T-helper 1 cell treated with Interleukin-12 subunit alpha and Interleukin-12 subunit beta and Interleukin-4 antibody, amounts not matched to agents 30 μg/mL and 1 μg/mL, for 36 hours (primary cell): ENCODE measurements around the gene LYPLA2.
"Not testable (repeated sequence)": the region's sequence is repeated elsewhere in the genome, so short reads cannot be mapped to it uniquely, and the experiment has no call there.

ENCODE experiments used
- H3K27ac Mint-ChIP-seq: one replicate; pipeline ENCODE4 v1.8.0; 2021; ENCODE audit warnings: mild to moderate bottlenecking, mixed read lengths
- H3K27me3 Mint-ChIP-seq: one replicate; pipeline ENCODE4 v1.8.0; 2021; ENCODE audit warnings: low read depth, mixed read lengths
- H3K36me3 Mint-ChIP-seq: one replicate; pipeline ENCODE4 v1.8.0; 2021; ENCODE audit warnings: low read depth, mixed read lengths
- H3K4me1 Mint-ChIP-seq: one replicate; pipeline ENCODE4 v1.8.0; 2021; ENCODE audit warnings: low read depth, mixed read lengths
- H3K4me3 Mint-ChIP-seq: one replicate; pipeline ENCODE4 v1.8.0; 2021; ENCODE audit warnings: mild to moderate bottlenecking, moderate library complexity, mixed read lengths
- H3K9me3 Mint-ChIP-seq: one replicate; pipeline ENCODE4 v1.8.0; 2021; ENCODE audit warnings: mixed read lengths

Gene LYPLA2

GRCh38 chr1:23802809-23803342, 11.9 kb downstream of the LYPLA2 start:
- Mint-ChIP-seq H3K4me3 (peak overlapping the region; percentile 25), H3K4me1 (peaks cover 14% of the 10 kb centered on the region), H3K27ac (peak overlapping the region; percentile 41), H3K36me3 (peaks cover 14% of the 10 kb centered on the region)
- not testable (repeated sequence) for H3K27me3 Mint-ChIP-seq, H3K9me3 Mint-ChIP-seq

DNA sequence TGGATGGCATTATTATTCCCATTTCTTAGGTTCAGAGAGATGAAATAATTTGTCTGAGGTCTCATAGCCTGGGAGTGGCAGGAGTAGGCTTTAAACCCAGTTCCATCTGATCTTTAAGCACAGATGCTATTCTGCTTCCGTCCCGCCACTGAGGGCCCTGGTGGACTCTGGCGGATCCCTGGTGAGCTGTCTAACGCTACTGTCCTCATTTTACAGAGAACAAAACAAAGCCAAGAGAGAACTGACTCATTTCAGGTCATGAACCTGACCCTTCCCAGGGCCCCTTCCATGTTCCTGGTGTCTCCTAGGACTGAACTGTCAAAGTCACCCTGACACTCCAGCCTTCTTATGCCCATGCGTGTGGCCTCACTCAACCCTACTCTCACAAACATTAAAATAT, 12.7 kb downstream of the LYPLA2 start:
- Mint-ChIP-seq H3K36me3 (peaks cover 12% of the 10 kb centered on the region), H3K9me3 (no peaks in the 10 kb centered on the region), H3K27me3 (no peaks in the 10 kb centered on the region), H3K27ac (no peak overlapping the region), H3K4me1 (peaks cover 14% of the 10 kb centered on the region), H3K4me3 (no peak overlapping the region)

DNA sequence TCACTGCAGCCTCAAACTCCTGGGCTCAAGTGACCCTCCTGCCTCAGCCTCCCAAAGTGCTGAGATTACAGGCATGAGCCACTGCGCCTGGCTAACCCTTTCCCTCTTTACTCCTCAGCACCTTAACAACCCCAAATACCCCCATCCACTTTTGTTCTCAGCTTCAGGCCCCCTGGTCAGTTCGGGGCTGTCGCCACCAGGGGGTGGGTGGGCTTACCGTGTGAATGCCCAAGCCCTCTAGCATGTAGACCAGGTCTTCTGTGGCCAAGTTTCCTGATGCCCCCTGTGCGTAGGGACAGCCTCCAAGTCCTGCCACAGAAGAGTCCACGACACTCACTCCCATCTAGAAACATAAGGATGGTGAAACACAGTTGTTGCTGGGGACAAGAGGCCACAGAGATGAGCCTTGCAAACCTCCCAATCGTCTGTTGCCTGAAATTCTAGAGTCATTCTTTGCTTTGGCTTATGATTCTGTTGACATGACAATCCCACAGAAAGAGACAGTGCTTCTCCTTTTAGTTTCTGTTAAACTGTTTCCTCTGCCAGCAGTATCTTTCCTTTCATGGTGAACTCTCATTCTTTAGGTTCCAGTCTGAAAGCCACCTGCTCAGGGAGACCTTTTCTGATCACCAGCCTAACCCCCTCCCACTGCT, 13.4 kb downstream of the LYPLA2 start:
- Mint-ChIP-seq H3K27ac (no peak overlapping the region), H3K9me3 (no peaks in the 10 kb centered on the region), H3K4me3 (no peak overlapping the region), H3K27me3 (no peaks in the 10 kb centered on the region), H3K36me3 (peaks cover 11% of the 10 kb centered on the region), H3K4me1 (peaks cover 10% of the 10 kb centered on the region)

- H3K9me3 Mint-ChIP-seq: no peaks in the 10 kb centered on the region
Observed at GRCh38 chr1:23805025-23805424, 14.1 kb downstream of the LYPLA2 start.

DNA sequence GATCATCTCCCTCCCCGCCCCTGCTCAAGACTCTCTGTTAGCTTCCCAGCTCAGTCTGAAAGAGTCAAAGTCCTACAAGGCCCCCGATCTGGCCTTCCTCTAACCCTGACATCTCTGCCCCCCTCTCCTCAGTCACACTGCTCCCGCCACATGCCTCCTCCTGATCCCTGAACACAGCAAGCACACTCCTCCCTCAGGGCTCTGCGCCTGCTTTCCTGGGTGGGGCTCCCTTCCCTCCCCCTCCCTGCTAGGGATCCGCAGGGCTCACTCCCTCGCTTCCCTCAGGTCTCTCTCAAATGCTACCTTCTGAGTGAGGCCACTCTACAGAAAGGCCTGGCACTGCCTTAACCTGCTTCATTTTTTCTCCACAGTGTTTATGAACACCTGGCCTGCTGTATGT, 15.3 kb downstream of the LYPLA2 start:
- no peaks in the 10 kb centered on the region for H3K9me3 Mint-ChIP-seq
- no peaks in the 10 kb centered on the region for H3K27me3 Mint-ChIP-seq
- H3K36me3 Mint-ChIP-seq: peaks cover 14% of the 10 kb centered on the region
- peaks cover 11% of the 10 kb centered on the region for H3K4me1 Mint-ChIP-seq
- H3K27ac Mint-ChIP-seq: no peak overlapping the region
- H3K4me3 Mint-ChIP-seq: no peak overlapping the region

More at GRCh38 chr1:23805025-23805424, 14.1 kb downstream of the LYPLA2 start:
- no peak overlapping the region for H3K27ac Mint-ChIP-seq
- no peaks in the 10 kb centered on the region for H3K27me3 Mint-ChIP-seq
- H3K36me3 Mint-ChIP-seq: peaks cover 11% of the 10 kb centered on the region
- H3K4me3 Mint-ChIP-seq: no peak overlapping the region
- H3K4me1 Mint-ChIP-seq: peaks cover 8% of the 10 kb centered on the region

GRCh38 chr1:23807453-23807852, 16.5 kb downstream of the LYPLA2 start:
- Mint-ChIP-seq H3K9me3 (no peaks in the 10 kb centered on the region), H3K36me3 (peaks cover 14% of the 10 kb centered on the region), H3K4me1 (peaks cover 9% of the 10 kb centered on the region), H3K4me3 (no peak overlapping the region), H3K27me3 (no peaks in the 10 kb centered on the region), H3K27ac (no peak overlapping the region)

- H3K4me1 Mint-ChIP-seq: peaks cover 9% of the 10 kb centered on the region
- H3K4me3 Mint-ChIP-seq: no peak overlapping the region
- no peaks in the 10 kb centered on the region for H3K9me3 Mint-ChIP-seq
- no peaks in the 10 kb centered on the region for H3K27me3 Mint-ChIP-seq
- peaks cover 16% of the 10 kb centered on the region for H3K36me3 Mint-ChIP-seq
- no peak overlapping the region for H3K27ac Mint-ChIP-seq
Observed at GRCh38 chr1:23809751-23810171, 18.8 kb downstream of the LYPLA2 start.

DNA sequence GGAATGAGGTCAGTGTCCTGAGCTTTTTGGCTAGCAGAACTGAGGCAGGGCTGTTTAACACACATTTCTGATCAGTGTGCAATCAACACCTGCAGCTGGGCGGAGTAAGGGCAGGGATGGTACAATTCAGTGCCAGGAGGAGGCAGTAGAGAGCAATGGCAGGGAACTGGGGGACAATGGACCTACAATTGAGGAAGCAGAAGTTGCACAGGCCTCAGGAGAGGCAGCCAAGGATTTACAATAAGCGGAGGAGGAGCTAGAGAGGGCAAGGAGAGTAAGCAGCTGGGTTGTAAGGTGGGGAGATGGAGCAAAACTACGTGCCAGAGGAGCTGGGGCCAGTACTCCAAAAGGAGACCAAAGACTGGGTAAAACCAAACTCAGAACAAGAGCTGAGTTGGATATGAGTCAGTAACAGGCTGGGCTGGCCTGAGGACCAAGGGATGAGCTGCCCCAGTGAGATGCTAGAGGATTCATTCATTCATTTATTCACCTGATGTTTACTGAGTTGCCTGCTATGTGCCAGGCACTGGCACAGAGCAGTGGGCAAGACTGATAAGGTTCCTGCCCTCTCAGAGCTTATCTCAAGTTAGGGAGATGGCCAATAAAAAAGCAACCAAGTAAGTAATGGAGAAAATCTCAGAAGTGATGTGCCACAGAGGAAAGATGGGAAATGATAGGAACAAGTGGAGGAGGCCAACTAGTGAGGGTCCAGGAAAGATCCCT, 20.0 kb downstream of the LYPLA2 start:
- no peaks in the 10 kb centered on the region for H3K9me3 Mint-ChIP-seq
- H3K27ac Mint-ChIP-seq: peak overlapping the region; percentile 64
- no peak overlapping the region for H3K4me3 Mint-ChIP-seq
- no peaks in the 10 kb centered on the region for H3K27me3 Mint-ChIP-seq
- H3K36me3 Mint-ChIP-seq: peaks cover 13% of the 10 kb centered on the region
- H3K4me1 Mint-ChIP-seq: peaks cover 9% of the 10 kb centered on the region

DNA sequence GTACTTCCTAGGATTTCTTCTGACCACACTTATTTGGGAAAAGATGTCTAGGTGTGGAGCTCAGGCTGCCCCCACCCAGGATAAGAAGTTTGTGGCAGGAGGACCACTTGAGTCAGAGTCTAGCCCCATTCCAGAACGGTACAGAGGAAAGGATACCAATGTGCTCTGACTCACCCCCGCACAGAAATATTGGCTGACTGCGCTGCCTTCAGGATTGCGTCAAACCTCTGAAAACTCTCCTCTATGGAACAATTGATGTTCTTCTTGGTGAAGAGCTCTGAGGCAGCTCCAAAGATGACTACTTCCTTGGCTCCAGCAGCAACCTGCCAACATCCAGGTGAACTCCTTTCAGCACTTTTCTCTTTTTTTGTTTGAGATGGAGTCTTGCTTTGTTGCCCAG, 23.1 kb downstream of the LYPLA2 start:
- no peaks in the 10 kb centered on the region for H3K9me3 Mint-ChIP-seq
- peaks cover 9% of the 10 kb centered on the region for H3K4me1 Mint-ChIP-seq
- no peak overlapping the region for H3K27ac Mint-ChIP-seq
- H3K36me3 Mint-ChIP-seq: peaks cover 18% of the 10 kb centered on the region
- H3K4me3 Mint-ChIP-seq: no peak overlapping the region
- H3K27me3 Mint-ChIP-seq: no peaks in the 10 kb centered on the region

DNA sequence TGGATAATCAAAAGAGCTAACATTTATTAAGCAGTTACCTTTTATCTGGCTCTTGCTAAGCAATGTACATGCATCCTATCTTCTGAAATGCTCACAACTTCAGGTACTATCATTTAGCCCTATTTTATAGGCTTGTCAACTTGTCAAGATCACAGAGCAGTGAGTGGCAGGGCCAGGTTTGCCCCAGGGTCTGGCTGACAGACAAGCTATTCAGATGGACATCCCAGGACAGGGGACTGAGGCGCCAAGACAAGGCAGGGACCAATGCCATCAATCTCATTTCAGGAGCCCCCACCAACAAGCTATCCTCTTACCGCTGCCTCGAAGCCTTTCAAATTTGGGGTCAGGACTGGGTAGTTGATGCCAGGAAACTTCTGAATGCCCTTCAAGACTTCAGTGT, 25.4 kb downstream of the LYPLA2 start:
- Mint-ChIP-seq H3K27me3 (no peaks in the 10 kb centered on the region), H3K27ac (no peak overlapping the region), H3K4me3 (no peak overlapping the region), H3K9me3 (no peaks in the 10 kb centered on the region), H3K4me1 (peaks cover under 1% of the 10 kb centered on the region), H3K36me3 (peaks cover 15% of the 10 kb centered on the region)

GRCh38 chr1:23816906-23817305, 26.0 kb downstream of the LYPLA2 start:
- Mint-ChIP-seq H3K9me3 (no peaks in the 10 kb centered on the region), H3K27me3 (no peaks in the 10 kb centered on the region), H3K27ac (no peak overlapping the region), H3K4me3 (no peak overlapping the region), H3K36me3 (peaks cover 13% of the 10 kb centered on the region), H3K4me1 (peaks cover 2% of the 10 kb centered on the region)

- Mint-ChIP-seq H3K4me1 (peaks cover 6% of the 10 kb centered on the region), H3K36me3 (peaks cover 13% of the 10 kb centered on the region), H3K27ac (no peak overlapping the region), H3K4me3 (no peak overlapping the region), H3K27me3 (no peaks in the 10 kb centered on the region), H3K9me3 (no peaks in the 10 kb centered on the region)
Observed at GRCh38 chr1:23817633-23818032, 26.7 kb downstream of the LYPLA2 start.

- peaks cover 4% of the 10 kb centered on the region for H3K27me3 Mint-ChIP-seq
- peak overlapping the region; percentile 7 for H3K27ac Mint-ChIP-seq
- no peaks in the 10 kb centered on the region for H3K9me3 Mint-ChIP-seq
- peaks cover 16% of the 10 kb centered on the region for H3K4me1 Mint-ChIP-seq
- peak overlapping the region; percentile 89 for H3K4me3 Mint-ChIP-seq
- H3K36me3 Mint-ChIP-seq: no peaks in the 10 kb centered on the region
Observed at GRCh38 chr1:23823767-23824166, 32.8 kb downstream of the LYPLA2 start.

GRCh38 chr1:23824711-23825075, 33.7 kb downstream of the LYPLA2 start:
- Mint-ChIP-seq H3K36me3 (no peaks in the 10 kb centered on the region), H3K9me3 (no peaks in the 10 kb centered on the region), H3K27me3 (peaks cover 4% of the 10 kb centered on the region), H3K27ac (peak overlapping the region; percentile 88), H3K4me1 (peaks cover 16% of the 10 kb centered on the region), H3K4me3 (peak overlapping the region; percentile 89)

DNA sequence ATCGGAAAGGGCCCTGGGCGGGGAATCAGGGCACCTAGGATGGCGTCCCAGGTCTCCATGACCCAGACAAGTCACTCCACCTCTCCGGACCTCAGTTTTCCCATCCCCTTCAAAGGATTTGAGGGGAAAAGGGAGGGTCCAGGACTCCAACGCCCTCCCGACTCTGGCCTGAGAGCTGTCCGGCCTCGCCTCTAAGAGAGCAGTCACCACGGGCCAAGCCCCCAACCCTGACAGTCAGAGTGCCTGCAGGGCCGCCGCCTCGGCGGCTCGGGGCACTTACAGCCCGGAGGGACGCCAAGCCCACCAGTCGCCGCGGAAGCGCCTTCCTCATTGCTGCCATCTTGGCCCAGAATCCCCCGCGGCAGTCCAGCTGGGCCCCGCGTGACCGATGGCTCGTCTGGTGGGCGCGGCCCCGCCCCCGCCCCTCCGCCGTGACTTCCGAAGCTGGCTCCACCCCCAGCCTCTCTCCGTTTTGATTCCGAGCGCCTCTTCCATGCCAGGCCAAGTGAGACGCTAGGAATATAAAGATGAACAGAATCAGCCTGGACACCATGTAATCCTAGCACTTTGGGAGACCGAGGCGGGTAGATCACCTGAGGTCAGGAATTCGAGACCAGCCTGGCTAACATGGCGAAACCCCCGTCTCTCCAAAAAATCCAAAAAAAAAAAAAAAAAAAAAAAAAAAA, 34.3 kb downstream of the LYPLA2 start, which contains the start of gene HMGCL:
HMGCL (minus strand) TSS at position 354 of the 686 bp plus-strand sequence; CDS start at position 340, 14 bp downstream.
- Mint-ChIP-seq H3K4me3 (peak within 1 kb of the TSS; percentile 89), H3K27me3 (peaks cover 4% of the 10 kb centered on the region), H3K36me3 (no peaks in the 10 kb centered on the region), H3K4me1 (peaks cover 16% of the 10 kb centered on the region), H3K27ac (peak within 1 kb of the TSS; percentile 88), H3K9me3 (no peaks in the 10 kb centered on the region)
